PC-3 (cell line): Measurements from ENCODE around the gene ZNF546. TPM values are rescaled to one million over a fixed set of nuclear protein-coding genes. Genes with fewer than 3 reads are reported as not detected.
"Not testable (repeated sequence)": the region's sequence is repeated elsewhere in the genome, so short reads cannot be mapped to it uniquely, and the experiment has no call there.

Experiments
- ATAC-seq: fragments of 200-7000 bp; cut with Tn5 transposase; 2 replicates; pipeline ENCODE4 v1.9.1; 2020; ENCODE audit warnings: mild to moderate bottlenecking, moderate library complexity
- BruUV-seq: library from RNA; stranded (reverse); fragments of 400-500 nt; replicated peaks from 2 replicates; lab custom pipeline; 2021; lab: Mats Ljungman, UMichigan
- CTCF ChIA-PET: fragments of 300-600 bp; sonication (Branson Sonifier 250); formaldehyde crosslinking; loops from one replicate; lab custom pipeline; 2022; ENCODE audit warnings: antibody characterized with exemption; lab: Charles Lee
- POLR2A ChIA-PET: fragments of 300-600 bp; sonication (Branson Sonifier 250); formaldehyde crosslinking; loops from one replicate; lab custom pipeline; 2022; ENCODE audit warnings: antibody characterized with exemption; ENCODE audit not compliant: unreplicated experiment; lab: Charles Lee
- DNase-seq: peaks from one replicate; pipeline ENCODE4 v3.0.0-alpha.2; 2015
- H2AFZ ChIP-seq: fragments of 300-600 bp; sonication (generic); 2 replicates; pipeline ENCODE4 v1.6.0; 2016; ENCODE audit warnings: antibody characterized with exemption, low read length
- H3F3A ChIP-seq: fragments of 300-600 bp; sonication (generic); one replicate; pipeline ENCODE4 v1.6.0; 2017; ENCODE audit warnings: antibody characterized with exemption, low read length, control low read depth, mild to moderate bottlenecking; ENCODE audit not compliant: unreplicated experiment
- H3K27ac ChIP-seq: fragments of 300-600 bp; sonication (generic); 2 replicates; pipeline ENCODE4 v1.5.1; 2016; ENCODE audit warnings: mild to moderate bottlenecking, low read length
- H3K27me3 ChIP-seq: fragments of 300-600 bp; sonication (generic); 2 replicates; pipeline ENCODE4 v1.6.1; 2016; ENCODE audit warnings: low read length, mixed read lengths
- H3K36me3 ChIP-seq: fragments of 300-600 bp; sonication (generic); 2 replicates; pipeline ENCODE4 v1.6.1; 2016; ENCODE audit warnings: low read depth, mixed run types, low read length, mixed read lengths
- H3K4me1 ChIP-seq: fragments of 300-600 bp; sonication (generic); 2 replicates; pipeline ENCODE4 v1.5.1; 2016; ENCODE audit warnings: low read length; ENCODE audit not compliant: insufficient read depth
- H3K4me2 ChIP-seq: fragments of 300-600 bp; sonication (generic); 2 replicates; pipeline ENCODE4 v1.6.0; 2016; ENCODE audit warnings: low read length
- H3K4me3 ChIP-seq: fragments of 300-600 bp; sonication (generic); 2 replicates; pipeline ENCODE4 v1.5.1; 2016; ENCODE audit warnings: mild to moderate bottlenecking, low read length, mixed read lengths
- H3K79me2 ChIP-seq: fragments of 300-600 bp; sonication (generic); 2 replicates; pipeline ENCODE4 v1.6.1; 2017; ENCODE audit warnings: low read length, mixed read lengths
- H3K9ac ChIP-seq: fragments of 300-600 bp; sonication (generic); 2 replicates; pipeline ENCODE4 v1.6.0; 2016; ENCODE audit warnings: mild to moderate bottlenecking, low read length
- H3K9me2 ChIP-seq: fragments of 300-600 bp; sonication (generic); replicated peaks from 2 replicates; pipeline ENCODE4 v1.6.1; 2016; ENCODE audit warnings: mixed run types, low read length, mixed read lengths
- H3K9me3 ChIP-seq: fragments of 300-600 bp; sonication (generic); 2 replicates; pipeline ENCODE4 v1.6.1; 2016; ENCODE audit warnings: low read length, mixed read lengths
- H4K20me1 ChIP-seq: fragments of 300-600 bp; sonication (generic); 2 replicates; pipeline ENCODE4 v1.6.1; 2016; ENCODE audit warnings: low read length, mixed read lengths
- EZH2 ChIP-seq: fragments of 300-600 bp; sonication (generic); IDR thresholded peaks from one replicate; pipeline ENCODE4 v1.6.1; 2017; ENCODE audit warnings: antibody characterized with exemption, mild to moderate bottlenecking, low read length; ENCODE audit not compliant: unreplicated experiment
- EZH2phosphoT487 ChIP-seq: fragments of 300-600 bp; sonication (generic); IDR thresholded peaks from 2 replicates; pipeline ENCODE4 v1.6.1; 2018; ENCODE audit warnings: mild to moderate bottlenecking, antibody characterized with exemption, low read length, borderline replicate concordance
- intact Hi-C: fragments of 100-400 bp; cut with micrococcal nuclease; formaldehyde crosslinking; loops from 2 replicates; pipeline ENCODE4 v1.9.0; 2023
- total RNA-seq: library from RNA; depleted of rRNA; stranded (reverse); fragments of >200 nt; gene quantifications from 2 replicates; pipeline ENCODE4 v1.2.3, GENCODE V29; 2014
- TF ChIP-seq, protein P1 (sequence below): fragments of 300-600 bp; sonication (generic); conservative IDR thresholded peaks from 2 replicates; pipeline ENCODE4 v1.5.1; 2017; ENCODE audit warnings: antibody characterized with exemption, low read depth, mild to moderate bottlenecking, low read length

ZNF546 gene
- total RNA-seq, 1 experiment from 2014 or later, result 2.5 TPM

DNA sequence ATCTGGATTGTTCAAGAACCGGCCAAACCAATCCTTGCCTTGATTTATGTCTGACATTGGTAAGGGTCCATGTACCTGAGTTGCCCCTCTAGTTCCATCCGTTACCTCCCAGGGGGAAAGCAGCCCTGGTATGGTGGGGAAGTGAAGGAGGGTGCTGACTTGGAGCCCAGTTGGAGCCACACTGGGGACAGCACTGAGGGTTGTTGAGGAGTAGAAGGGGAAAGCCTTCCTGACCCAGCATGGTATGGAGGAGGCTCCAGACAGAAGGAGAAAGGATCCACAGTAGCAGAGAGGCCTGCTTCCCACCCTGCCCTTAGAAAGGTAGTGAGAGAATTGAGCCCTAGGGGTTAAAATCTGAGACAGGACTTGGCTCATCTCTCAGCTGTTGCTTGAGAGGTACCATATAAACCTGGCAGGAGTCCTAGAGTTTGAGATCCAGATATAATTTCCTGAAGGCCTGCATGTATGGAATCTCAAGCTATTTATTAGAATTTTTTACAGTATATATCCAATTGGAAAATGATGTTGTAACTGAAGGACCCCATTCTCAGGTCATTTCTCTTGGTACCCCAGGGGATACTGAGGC is 45.7 kb upstream of the ZNF546 start:
- no peaks in the 10 kb centered on the region for H3K9me3 ChIP-seq
- DNase-seq (no peak), ATAC-seq (no peak)
- peaks cover 3% of the 10 kb centered on the region; the same call in 1 of the 2 replicates for H3K4me1 ChIP-seq
- H3K79me2 ChIP-seq, result no peaks in the 10 kb centered on the region
- H3F3A ChIP-seq, result no peaks in the 10 kb centered on the region
- H3K4me3 ChIP-seq, result no peak overlapping the region
- H3K9me2 ChIP-seq, result no peaks in the 10 kb centered on the region
- intact Hi-C loops, result no loop called here
- H3K4me2 ChIP-seq, result no peak overlapping the region
- no peak overlapping the region for H3K9ac ChIP-seq
- ChIA-PET POLR2A (no interaction called here), CTCF (no interaction called here)
- H3K36me3 ChIP-seq, result no peaks in the 10 kb centered on the region
- BruUV-seq, result no TSS peak
- no peaks in the 10 kb centered on the region for H4K20me1 ChIP-seq
- H3K27me3 ChIP-seq, result no peaks in the 10 kb centered on the region
- no peak overlapping the region for H2AFZ ChIP-seq
- TF ChIP-seq EZH2phosphoT487, result no peak
- TF ChIP-seq, protein P1, sequence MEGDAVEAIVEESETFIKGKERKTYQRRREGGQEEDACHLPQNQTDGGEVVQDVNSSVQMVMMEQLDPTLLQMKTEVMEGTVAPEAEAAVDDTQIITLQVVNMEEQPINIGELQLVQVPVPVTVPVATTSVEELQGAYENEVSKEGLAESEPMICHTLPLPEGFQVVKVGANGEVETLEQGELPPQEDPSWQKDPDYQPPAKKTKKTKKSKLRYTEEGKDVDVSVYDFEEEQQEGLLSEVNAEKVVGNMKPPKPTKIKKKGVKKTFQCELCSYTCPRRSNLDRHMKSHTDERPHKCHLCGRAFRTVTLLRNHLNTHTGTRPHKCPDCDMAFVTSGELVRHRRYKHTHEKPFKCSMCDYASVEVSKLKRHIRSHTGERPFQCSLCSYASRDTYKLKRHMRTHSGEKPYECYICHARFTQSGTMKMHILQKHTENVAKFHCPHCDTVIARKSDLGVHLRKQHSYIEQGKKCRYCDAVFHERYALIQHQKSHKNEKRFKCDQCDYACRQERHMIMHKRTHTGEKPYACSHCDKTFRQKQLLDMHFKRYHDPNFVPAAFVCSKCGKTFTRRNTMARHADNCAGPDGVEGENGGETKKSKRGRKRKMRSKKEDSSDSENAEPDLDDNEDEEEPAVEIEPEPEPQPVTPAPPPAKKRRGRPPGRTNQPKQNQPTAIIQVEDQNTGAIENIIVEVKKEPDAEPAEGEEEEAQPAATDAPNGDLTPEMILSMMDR, result no peak
- no peak for TF ChIP-seq EZH2
- H3K27ac ChIP-seq, result no peak overlapping the region

DNA sequence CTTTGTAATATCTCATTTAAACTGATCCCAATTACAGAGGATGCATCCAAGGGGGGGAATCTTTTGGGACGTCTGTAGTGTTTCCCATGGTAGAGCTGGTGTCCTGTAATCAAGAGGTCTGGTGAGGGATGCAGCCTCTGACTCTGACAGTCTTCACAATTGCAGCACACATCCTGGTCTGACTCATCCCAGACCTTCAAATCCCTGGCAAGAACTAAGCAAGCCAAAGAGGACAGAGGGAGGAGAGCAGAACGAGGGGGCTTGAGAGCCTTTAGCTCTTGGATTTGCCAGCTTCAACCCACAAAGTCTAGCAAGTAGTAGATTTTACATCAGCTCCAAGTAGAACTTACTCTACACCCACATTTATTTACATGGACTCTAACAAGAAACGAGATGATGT is 45.2 kb upstream of the ZNF546 start:
- H3K79me2 ChIP-seq, result no peaks in the 10 kb centered on the region
- H3K36me3 ChIP-seq, result no peaks in the 10 kb centered on the region
- no peak overlapping the region for H3K27ac ChIP-seq
- H3K9me2 ChIP-seq, result no peaks in the 10 kb centered on the region
- peak; percentile 76 for ATAC-seq
- TF ChIP-seq EZH2phosphoT487 (no peak), EZH2 (no peak)
- TF ChIP-seq, protein P1, result no peak
- no peak overlapping the region for H3K4me3 ChIP-seq
- no peaks in the 10 kb centered on the region for H4K20me1 ChIP-seq
- H3K4me1 ChIP-seq, result peaks cover 3% of the 10 kb centered on the region; the same call in 1 of the 2 replicates
- H3K27me3 ChIP-seq, result no peaks in the 10 kb centered on the region
- H3K9ac ChIP-seq, result no peak overlapping the region
- peak; percentile 38 for DNase-seq
- POLR2A ChIA-PET, result no interaction called here
- no peak overlapping the region for H3K4me2 ChIP-seq
- H2AFZ ChIP-seq, result no peak overlapping the region
- no TSS peak for BruUV-seq
- H3K9me3 ChIP-seq, result no peaks in the 10 kb centered on the region
- CTCF ChIA-PET, result no interaction called here
- no peaks in the 10 kb centered on the region for H3F3A ChIP-seq
- intact Hi-C loops, result no loop called here

DNA sequence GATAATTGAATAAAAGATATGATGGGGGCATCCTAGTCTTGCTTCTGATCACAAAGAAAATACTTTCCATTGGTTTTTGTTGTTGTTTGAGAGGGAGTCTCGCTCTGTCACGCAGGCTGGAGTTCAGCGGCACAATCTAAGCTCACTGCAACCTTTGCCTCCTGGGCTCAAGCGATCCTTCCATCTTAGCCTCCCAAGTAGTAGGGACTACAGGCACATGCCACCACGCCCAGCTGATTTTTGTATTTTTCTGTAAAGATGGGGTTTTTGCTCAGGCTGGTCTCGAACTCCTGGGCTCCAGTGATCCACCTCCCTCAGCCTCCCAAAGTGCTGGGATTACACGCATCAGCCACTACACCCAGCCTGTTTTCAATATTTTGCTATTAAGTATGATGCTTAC is 42.9 kb upstream of the ZNF546 start:
- intact Hi-C loops, result no loop called here
- Histone ChIP-seq H3F3A (no peaks in the 10 kb centered on the region), H3K27me3 (no peaks in the 10 kb centered on the region), H3K27ac (no peak overlapping the region), H3K9me2 (no peaks in the 10 kb centered on the region), H3K9me3 (no peaks in the 10 kb centered on the region), H3K9ac (no peak overlapping the region), H3K79me2 (no peaks in the 10 kb centered on the region), H4K20me1 (no peaks in the 10 kb centered on the region), H2AFZ (no peak overlapping the region), H3K36me3 (no peaks in the 10 kb centered on the region), H3K4me3 (no peak overlapping the region), H3K4me1 (peaks cover 3% of the 10 kb centered on the region; the same call in 1 of the 2 replicates), H3K4me2 (no peak overlapping the region)
- ChIA-PET CTCF (no interaction called here), POLR2A (no interaction called here)
- no TSS peak for BruUV-seq
- DNase-seq (no peak), ATAC-seq (no peak)
- TF ChIP-seq, protein P1, result no peak
- TF ChIP-seq EZH2phosphoT487 (no peak), EZH2 (no peak)

DNA sequence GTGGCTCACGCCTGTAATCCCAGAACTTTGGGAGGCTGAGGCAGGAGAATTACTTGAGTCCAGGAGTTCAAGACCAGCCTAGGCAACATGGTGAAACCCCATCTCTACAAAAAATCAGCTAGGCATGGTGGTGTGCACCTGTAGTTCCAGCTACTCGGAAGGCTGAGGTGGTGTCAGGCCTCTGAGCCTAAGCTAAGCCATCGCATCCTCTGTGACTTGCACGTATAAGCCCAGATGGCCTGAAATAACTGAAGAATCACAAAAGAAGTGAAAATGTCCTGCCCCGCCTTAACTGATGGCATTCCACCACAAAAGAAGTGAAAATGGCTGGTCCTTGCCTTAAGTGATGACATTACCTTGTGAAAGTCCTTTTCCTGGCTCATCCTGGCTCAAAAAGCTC is 39.0 kb upstream of the ZNF546 start:
- H3K9me2 ChIP-seq, H3K9ac ChIP-seq, H3K27me3 ChIP-seq, intact Hi-C loops, H3K79me2 ChIP-seq, ATAC-seq, H3K4me2 ChIP-seq, H3K4me3 ChIP-seq, H3K36me3 ChIP-seq, CTCF ChIA-PET, H3K27ac ChIP-seq, DNase-seq, H3K9me3 ChIP-seq, POLR2A ChIA-PET, H3F3A ChIP-seq, BruUV-seq, H3K4me1 ChIP-seq, H4K20me1 ChIP-seq, H2AFZ ChIP-seq: not testable (repeated sequence)
